CD4-positive, alpha-beta T cell treated with Interleukin-10 for 1 hour (primary cell): Measurements from ENCODE around the gene PHAF1.

Experiments
- DNase-seq: peaks from one replicate; pipeline ENCODE4 v3.0.0-alpha.2; 2020

Gene PHAF1

DNA sequence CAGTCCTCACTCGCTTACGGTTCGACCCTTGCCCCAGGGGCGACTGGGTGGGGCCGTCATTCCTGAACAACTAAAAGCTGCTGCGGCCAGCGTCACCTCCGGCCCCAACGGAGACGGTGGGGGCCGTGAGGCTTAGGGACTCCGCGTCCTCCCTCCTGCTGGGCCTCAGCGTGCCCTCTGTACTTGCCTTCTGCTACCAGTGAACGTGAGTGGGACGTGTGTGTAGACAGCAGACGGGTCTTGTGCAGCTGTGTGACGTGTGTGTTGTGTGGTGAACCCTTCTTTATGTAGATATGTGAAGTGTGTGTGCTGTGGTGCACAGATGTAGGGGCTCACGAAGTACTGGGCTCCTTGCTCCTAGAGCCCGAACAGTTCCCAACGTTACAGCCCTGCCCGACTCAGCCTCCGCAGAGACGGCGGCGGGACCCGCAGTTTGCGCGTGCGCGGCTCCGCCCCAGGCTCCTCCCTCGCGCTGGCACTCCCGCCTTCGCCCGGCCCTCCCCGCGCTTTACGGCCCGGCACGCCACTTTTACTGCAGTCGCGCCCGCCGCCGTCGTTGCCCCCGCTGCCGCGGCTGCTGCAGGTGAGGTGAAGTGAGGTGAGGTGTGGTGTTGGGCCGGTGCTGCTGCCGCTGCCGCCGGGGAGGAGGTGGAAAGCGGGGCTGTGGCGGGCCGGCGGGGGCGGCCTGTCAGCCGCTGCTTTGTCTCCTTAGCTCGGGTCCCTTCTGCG, at the start of gene PHAF1:
TSS of gene PHAF1 (plus strand) at position 535 of the 729 bp plus-strand sequence. CDS start 235 bp downstream, outside the sequence.
- DNase-seq, result peak; percentile 95

GRCh38 chr16:67063008-67063407, 46.7 kb upstream of the PHAF1 start:
- no peak for DNase-seq

DNA sequence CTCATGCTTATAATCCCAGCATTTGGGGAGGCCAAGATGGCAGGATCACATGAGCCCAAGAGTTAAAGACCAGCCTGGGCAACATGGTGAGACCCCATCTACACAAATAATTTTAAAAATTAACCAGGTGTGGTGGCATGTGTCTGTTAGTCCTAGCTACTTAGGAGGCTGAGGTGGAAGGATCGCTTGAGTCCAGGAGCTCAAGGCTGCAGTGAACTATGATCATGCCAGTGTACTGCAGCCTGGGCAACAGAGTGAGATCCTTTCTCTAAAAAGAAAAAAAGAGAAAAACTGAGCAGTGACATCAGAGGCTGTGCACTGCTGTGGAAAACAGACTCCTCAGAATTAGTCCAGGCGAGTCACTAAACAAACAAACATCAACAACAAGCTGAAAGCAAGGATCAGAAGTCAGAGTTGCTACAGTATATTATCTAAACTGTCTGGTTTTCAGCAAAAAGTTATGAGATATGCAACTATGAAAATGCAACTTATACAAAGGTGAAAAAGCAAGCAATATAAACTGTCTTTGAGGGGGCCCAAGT, 41.5 kb upstream of the PHAF1 start:
- no peak for DNase-seq

- no peak for DNase-seq
These were observed 38.2 kb upstream of the PHAF1 start for GRCh38 chr16:67071476-67072048.

- DNase-seq, result no peak
These were observed 34.4 kb upstream of the PHAF1 start for GRCh38 chr16:67075331-67075730.

DNA sequence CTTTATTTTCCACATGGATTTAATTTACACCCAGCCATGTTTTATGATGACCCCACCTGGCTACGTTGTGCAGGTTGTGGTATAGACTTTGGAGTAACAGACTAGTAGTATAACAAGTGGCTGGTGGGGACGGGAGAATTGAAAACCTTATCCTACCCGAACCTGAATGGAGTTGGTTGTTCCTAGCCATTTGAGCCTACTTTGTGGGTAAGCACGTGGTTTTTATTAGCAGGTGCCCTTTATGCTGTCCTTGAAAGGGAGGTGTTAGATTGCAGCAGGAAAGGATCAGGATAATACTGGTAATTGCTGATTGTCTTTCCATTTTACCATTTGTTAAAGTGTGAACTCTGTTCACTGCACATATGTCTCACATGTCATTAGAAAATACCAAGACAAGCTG, 31.9 kb upstream of the PHAF1 start:
- no peak for DNase-seq

- no peak for DNase-seq
These were observed 27.6 kb upstream of the PHAF1 start for GRCh38 chr16:67082100-67082499.

GRCh38 chr16:67082891-67083290, 26.9 kb upstream of the PHAF1 start:
- DNase-seq, result no peak

DNA sequence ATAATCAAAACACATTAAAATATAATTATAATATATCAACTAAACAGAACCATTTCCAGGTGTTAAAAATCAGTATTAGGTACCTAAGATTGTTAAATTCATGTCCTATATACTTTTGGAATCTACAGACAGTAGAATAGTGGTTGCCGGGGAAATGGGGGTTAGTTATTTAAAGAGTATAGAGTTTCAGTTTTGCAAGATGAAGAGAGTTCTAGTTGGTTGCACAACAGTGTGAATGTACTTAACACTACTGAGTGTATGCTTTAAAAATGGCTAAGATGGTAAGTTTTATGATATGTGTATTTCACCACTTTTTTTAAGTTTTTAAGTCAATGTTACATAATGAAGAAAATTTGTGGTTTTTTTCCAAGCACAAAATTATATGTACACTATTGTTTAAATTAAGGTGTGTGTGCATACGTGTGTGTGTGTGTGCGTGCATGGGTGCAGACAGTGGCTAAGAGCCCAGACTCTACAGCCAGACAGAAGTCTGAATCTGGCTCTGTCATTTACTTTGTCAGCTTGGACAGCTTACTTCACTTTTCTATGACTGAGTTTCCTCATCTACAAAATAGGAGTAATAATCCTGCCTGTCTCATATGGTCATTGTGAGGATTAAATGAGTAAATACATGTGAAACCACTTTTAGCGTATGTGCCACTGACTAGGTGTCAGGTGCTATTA, 25.3 kb upstream of the PHAF1 start:
- DNase-seq, result no peak

DNA sequence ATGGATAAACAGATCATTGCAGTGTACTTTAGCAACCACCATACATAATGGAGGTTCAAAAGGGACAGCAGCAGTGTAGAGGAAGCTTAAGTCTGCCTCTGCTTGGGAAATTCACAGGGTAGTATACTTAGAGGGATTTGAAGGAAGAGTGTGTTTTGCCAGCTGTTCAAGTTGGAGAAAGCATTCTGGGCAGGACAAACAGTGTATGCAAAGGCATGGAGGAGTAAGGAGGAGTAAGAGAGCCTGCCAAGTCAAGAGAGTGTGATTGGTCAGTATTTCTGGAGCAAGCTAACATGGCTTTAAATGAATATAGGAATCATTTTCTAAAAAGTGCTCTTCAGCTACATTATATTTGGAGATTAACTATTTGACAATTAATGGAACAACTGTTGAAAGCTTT, 22.9 kb upstream of the PHAF1 start:
- DNase-seq, result no peak

GRCh38 chr16:67087291-67087690, 22.4 kb upstream of the PHAF1 start:
- DNase-seq, result no peak

DNA sequence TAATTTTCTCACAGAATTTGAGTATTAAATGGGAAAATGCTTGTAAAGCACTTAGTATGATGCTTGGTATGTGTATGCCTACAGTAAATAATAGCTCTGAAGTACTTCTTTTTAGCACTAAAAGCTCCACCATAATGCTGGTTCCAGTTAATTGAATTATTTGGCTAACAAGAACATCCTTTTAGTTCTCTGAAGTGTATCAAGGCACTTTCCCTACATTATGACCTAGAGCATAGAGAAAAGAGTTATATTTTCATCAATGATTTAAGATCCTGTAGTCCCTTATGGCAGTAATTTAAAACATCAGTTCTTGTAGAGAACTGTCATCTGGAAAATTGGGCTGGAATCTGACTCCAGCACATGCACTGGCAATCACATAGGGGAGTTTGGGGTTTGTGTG, 21.9 kb upstream of the PHAF1 start:
- DNase-seq, result no peak

DNA sequence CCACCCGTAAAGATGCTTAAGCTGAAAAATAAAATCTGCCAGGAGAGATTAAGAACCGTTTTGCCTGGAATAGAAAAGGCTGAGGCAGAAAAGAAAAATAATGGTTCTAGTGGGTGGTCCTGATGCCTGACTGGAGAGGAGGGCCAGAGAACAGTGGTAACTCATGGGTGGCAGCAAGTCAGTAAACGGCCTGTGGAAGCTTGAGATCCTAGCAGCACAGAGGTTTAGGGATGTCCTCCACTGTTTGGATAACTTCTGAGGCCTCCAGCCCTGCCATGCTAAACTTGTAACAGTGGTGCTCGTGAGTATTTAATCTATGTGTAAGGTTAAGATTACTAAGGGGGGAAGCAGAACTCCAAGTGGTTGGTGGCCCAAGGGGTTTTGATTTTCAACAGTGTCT, 21.2 kb upstream of the PHAF1 start:
- DNase-seq, result no peak

GRCh38 chr16:67089101-67089500, 20.6 kb upstream of the PHAF1 start:
- DNase-seq, result no peak

GRCh38 chr16:67091906-67092566, 17.7 kb upstream of the PHAF1 start:
- DNase-seq, result no peak

DNA sequence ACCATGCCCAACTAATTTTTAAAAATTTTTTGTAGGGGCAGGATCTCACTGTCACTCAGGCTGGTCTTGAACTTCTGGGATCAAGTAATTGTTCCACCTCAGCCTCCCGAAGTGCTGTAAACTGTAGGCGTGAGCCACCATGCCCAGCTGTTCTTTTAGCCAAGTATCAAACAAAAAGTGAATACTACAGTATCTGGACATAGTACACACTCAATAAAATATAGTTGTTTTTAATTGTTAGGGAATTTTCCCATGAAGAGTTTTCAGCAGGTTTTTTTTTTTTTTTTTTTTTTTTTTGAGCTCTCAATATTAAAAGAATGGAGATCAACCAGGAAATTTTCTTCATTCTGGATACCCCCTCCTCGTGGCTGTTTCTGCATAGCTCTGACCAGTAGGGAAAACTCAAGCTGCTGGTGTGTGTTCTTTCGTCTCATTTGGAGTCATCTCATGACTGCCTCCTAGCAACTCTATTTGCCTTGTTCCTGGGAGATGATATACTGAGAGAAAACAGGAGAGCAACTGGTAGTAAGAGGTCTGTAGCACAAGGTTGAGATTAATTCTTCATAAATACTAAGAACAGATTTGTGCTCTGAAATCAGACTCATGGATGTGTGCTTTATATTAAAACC, 16.5 kb upstream of the PHAF1 start:
- no peak for DNase-seq

- DNase-seq, result no peak
These were observed 11.1 kb upstream of the PHAF1 start for GRCh38 chr16:67098599-67098998.

GRCh38 chr16:67100569-67101310, 9.0 kb upstream of the PHAF1 start:
- peak; percentile 53 for DNase-seq

GRCh38 chr16:67101311-67102082, 8.2 kb upstream of the PHAF1 start:
- no peak for DNase-seq

GRCh38 chr16:67104061-67104460, 5.7 kb upstream of the PHAF1 start:
- DNase-seq, result no peak

- DNase-seq, result no peak
These were observed 4.9 kb upstream of the PHAF1 start for GRCh38 chr16:67104845-67105244.
